MM.1S (cell line): ENCODE data around the gene KIF25.

Experiments
- CTCF ChIP-seq: fragments of 300-600 bp; sonication (generic); IDR thresholded peaks from 2 replicates; pipeline ENCODE4 v1.5.1; 2016; ENCODE audit warnings: antibody characterized with exemption, low read length, mixed read lengths
- EZH2 ChIP-seq: fragments of 300-600 bp; sonication (generic); optimal IDR thresholded peaks from 2 replicates; pipeline ENCODE3; 2017; ENCODE audit warnings: low read depth, mild to moderate bottlenecking, antibody characterized with exemption, low read length, mixed read lengths
- EZH2phosphoT487 ChIP-seq: fragments of 300-600 bp; sonication (generic); IDR thresholded peaks from 2 replicates; pipeline ENCODE4 v1.6.1; 2018; ENCODE audit warnings: antibody characterized with exemption, low read length

GRCh38 chr6:167979436-167980139, 17.9 kb upstream of the KIF25 start:
- TF ChIP-seq CTCF (no peak), EZH2 (no peak), EZH2phosphoT487 (no peak)
